Germinal center (tissue), 1 donor: ENCODE data around the gene SLC26A8.
"Not testable (repeated sequence)": the region's sequence is repeated elsewhere in the genome, so short reads cannot be mapped to it uniquely, and the experiment has no call there.

Experiments used
- DNase-seq: peaks from one replicate; pipeline ENCODE4 v3.0.0; 2012; ENCODE audit warnings: mixed read lengths, low spot score

SLC26A8 gene

GRCh38 chr6:36015666-36016065, 8.8 kb downstream of the SLC26A8 start:
- no peak for DNase-seq

- no peak for DNase-seq
Observed at GRCh38 chr6:36000451-36000850, 24.0 kb downstream of the SLC26A8 start.

GRCh38 chr6:35993150-35993549, 31.3 kb downstream of the SLC26A8 start:
- no peak for DNase-seq

GRCh38 chr6:35988047-35988446, 36.4 kb downstream of the SLC26A8 start:
- DNase-seq: not testable (repeated sequence)

- no peak for DNase-seq
Observed at GRCh38 chr6:35984701-35985100, 39.7 kb downstream of the SLC26A8 start.

GRCh38 chr6:35980991-35981645, 43.3 kb downstream of the SLC26A8 start:
- DNase-seq: no peak

- not testable (repeated sequence) for DNase-seq
Observed at GRCh38 chr6:35980126-35980525, 44.3 kb downstream of the SLC26A8 start.

GRCh38 chr6:35977308-35977707, 47.1 kb downstream of the SLC26A8 start:
- DNase-seq: no peak

GRCh38 chr6:35973670-35974222, 50.7 kb downstream of the SLC26A8 start:
- DNase-seq: no peak

GRCh38 chr6:35972471-35973367, 51.7 kb downstream of the SLC26A8 start:
- no peak for DNase-seq

- no peak for DNase-seq
Observed at GRCh38 chr6:35970181-35970580, 54.3 kb downstream of the SLC26A8 start.

- no peak for DNase-seq
Observed at GRCh38 chr6:35969646-35970045, 54.8 kb downstream of the SLC26A8 start.

GRCh38 chr6:35968821-35969220, 55.6 kb downstream of the SLC26A8 start:
- no peak for DNase-seq

- no peak for DNase-seq
Observed at GRCh38 chr6:35967076-35967774, 57.2 kb downstream of the SLC26A8 start.

GRCh38 chr6:35962779-35963560, 61.5 kb downstream of the SLC26A8 start:
- no peak for DNase-seq

GRCh38 chr6:35960187-35960586, 64.3 kb downstream of the SLC26A8 start:
- no peak for DNase-seq

GRCh38 chr6:35955970-35956369, 68.5 kb downstream of the SLC26A8 start:
- no peak for DNase-seq

GRCh38 chr6:35955521-35955920, 68.9 kb downstream of the SLC26A8 start:
- DNase-seq: no peak

- no peak for DNase-seq
Observed at GRCh38 chr6:35955071-35955470, 69.4 kb downstream of the SLC26A8 start.

- DNase-seq: no peak
Observed at GRCh38 chr6:35954333-35954732, 70.1 kb downstream of the SLC26A8 start.

- no peak for DNase-seq
Observed at GRCh38 chr6:35948725-35949124, 75.7 kb downstream of the SLC26A8 start.

- DNase-seq: no peak
Observed at GRCh38 chr6:35945650-35946025, 78.8 kb downstream of the SLC26A8 start.
